WERI-Rb-1 (cell line): Measurements from ENCODE around the gene RIN3.

ENCODE experiments used
- DNase-seq: peaks from one replicate; pipeline ENCODE4 v3.0.0-alpha.2; 2020
- H3K27ac ChIP-seq: fragments of 250-450 bp; sonication (Bioruptor Pico); 2 replicates; pipeline ENCODE4 v1.5.1; 2020; ENCODE audit warnings: mild to moderate bottlenecking, moderate library complexity
- H3K27me3 ChIP-seq: fragments of 250-450 bp; sonication (Bioruptor Pico); 2 replicates; pipeline ENCODE4 v1.5.1; 2021; ENCODE audit warnings: mild to moderate bottlenecking, low read depth, moderate library complexity; ENCODE audit not compliant: insufficient read depth, severe bottlenecking
- H3K36me3 ChIP-seq: fragments of 250-450 bp; sonication (Bioruptor Pico); 2 replicates; pipeline ENCODE4 v1.5.1; 2020; ENCODE audit warnings: mild to moderate bottlenecking, moderate library complexity
- H3K4me3 ChIP-seq: 2 replicates; pipeline ENCODE4 v1.5.1; 2011; ENCODE audit warnings: low read depth, mild to moderate bottlenecking, control low read depth, low read length
- H3K9me3 ChIP-seq: fragments of 250-450 bp; sonication (Bioruptor Pico); 2 replicates; pipeline ENCODE4 v1.5.1; 2021; ENCODE audit warnings: mild to moderate bottlenecking, moderate library complexity; ENCODE audit not compliant: severe bottlenecking
- CTCF ChIP-seq: IDR thresholded peaks from 2 replicates; pipeline ENCODE4 v1.5.1; 2011; ENCODE audit warnings: low read depth, mild to moderate bottlenecking, control low read depth, inconsistent platforms, low read length

The RIN3 gene

GRCh38 chr14:92558319-92558718, 44.7 kb downstream of the RIN3 start:
- no peaks in the 10 kb centered on the region for H3K27me3 ChIP-seq
- no peak overlapping the region for H3K27ac ChIP-seq
- H3K4me3 ChIP-seq: no peak overlapping the region
- no peak for DNase-seq
- H3K9me3 ChIP-seq: no peaks in the 10 kb centered on the region
- no peak for TF ChIP-seq CTCF
- H3K36me3 ChIP-seq: no peaks in the 10 kb centered on the region

GRCh38 chr14:92559486-92559885, 45.9 kb downstream of the RIN3 start:
- H3K27ac ChIP-seq: no peak overlapping the region
- no peak overlapping the region for H3K4me3 ChIP-seq
- DNase-seq: no peak
- H3K36me3 ChIP-seq: no peaks in the 10 kb centered on the region
- no peaks in the 10 kb centered on the region for H3K27me3 ChIP-seq
- no peaks in the 10 kb centered on the region for H3K9me3 ChIP-seq
- no peak for TF ChIP-seq CTCF

- DNase-seq: peak; percentile 21
- Histone ChIP-seq H3K27me3 (no peaks in the 10 kb centered on the region), H3K9me3 (no peaks in the 10 kb centered on the region), H3K27ac (no peak overlapping the region), H3K4me3 (no peak overlapping the region), H3K36me3 (no peaks in the 10 kb centered on the region)
- TF ChIP-seq CTCF: no peak
Observed at GRCh38 chr14:92560106-92560865, 46.7 kb downstream of the RIN3 start.

GRCh38 chr14:92561906-92562479, 48.4 kb downstream of the RIN3 start:
- Histone ChIP-seq H3K27me3 (no peaks in the 10 kb centered on the region), H3K36me3 (no peaks in the 10 kb centered on the region), H3K4me3 (no peak overlapping the region), H3K9me3 (peaks cover 7% of the 10 kb centered on the region), H3K27ac (no peak overlapping the region)
- DNase-seq: no peak
- TF ChIP-seq CTCF: no peak

- DNase-seq: no peak
- Histone ChIP-seq H3K27me3 (no peaks in the 10 kb centered on the region), H3K27ac (no peak overlapping the region), H3K9me3 (peaks cover 7% of the 10 kb centered on the region), H3K36me3 (no peaks in the 10 kb centered on the region), H3K4me3 (no peak overlapping the region)
- TF ChIP-seq CTCF: no peak
Observed at GRCh38 chr14:92563359-92563758, 49.8 kb downstream of the RIN3 start.
